Inflammatory macrophage treated with lipopolysaccharide for 4 hours (primary cell): ENCODE measurements around the gene OTOF.

ENCODE experiments used
- DNase-seq: peaks from one replicate; pipeline ENCODE4 v3.0.0-alpha.2; 2020

OTOF gene

GRCh38 chr2:26477911-26478253, at the start of gene OTOF:
TSS of gene OTOF (minus strand) at chr2:26478124.
- DNase-seq = no peak

GRCh38 chr2:26526589-26526988, 48.7 kb upstream of the OTOF start:
- DNase-seq = no peak

DNA sequence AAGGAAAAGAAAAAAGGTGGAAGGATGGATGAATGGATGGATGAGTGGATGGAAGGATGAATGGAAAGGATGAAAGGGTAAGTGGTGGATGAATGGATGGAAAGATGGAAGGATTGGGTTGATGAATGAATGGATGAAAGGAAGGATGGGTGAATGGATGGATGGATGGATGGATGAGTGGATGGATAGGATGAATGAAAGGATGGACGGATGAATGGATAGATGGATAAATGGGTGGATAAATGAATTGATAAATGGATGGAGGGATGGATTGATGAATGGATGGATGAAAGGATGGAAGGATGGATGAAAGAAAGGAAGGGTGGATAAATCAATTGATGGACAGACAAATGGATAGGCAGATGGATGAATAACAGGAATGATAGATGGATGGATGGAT, 48.2 kb upstream of the OTOF start:
- DNase-seq = no peak

DNA sequence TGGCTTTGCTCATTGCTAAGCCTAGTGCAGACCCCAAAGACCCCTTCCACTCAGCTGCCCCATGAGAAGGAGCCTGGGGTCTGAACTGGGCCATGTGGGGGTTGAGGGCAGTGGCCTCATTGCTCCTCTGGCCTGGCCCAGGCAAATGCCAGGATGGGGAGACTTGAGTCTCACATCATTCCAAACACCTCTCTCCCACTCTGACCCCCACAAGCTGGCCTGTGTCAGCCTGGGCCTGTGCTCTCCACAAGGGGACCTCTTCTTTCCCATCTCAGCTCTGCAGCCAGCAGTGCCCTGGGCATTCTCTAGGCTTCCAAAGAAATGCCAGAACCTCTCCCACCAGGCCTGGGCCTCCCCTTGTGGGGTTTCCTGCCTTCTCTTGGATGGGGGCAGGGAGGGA, 45.8 kb upstream of the OTOF start:
- no peak for DNase-seq

DNA sequence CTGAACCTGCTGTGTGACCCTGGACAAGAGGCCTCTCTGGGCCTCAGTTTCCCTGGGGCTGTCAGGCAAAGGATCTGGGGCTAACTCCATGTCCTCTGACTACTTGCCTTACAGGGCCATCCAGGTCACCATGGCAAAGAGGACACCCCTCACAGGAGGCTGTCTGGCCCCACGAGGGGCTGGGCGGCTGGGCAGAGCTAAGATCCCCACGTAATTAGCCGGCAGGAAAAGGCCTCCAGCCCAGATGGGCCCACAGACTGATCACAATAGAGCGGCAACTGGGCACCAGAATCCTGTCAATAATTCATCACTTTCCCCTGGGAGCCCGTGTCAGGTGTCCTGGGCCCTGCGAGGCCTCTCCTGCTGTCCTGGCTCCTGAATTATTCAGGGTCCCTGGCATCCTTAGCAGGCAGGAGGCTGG, 44.8 kb upstream of the OTOF start:
- DNase-seq = no peak

- DNase-seq = no peak
Measured at GRCh38 chr2:26522325-26522724, 44.4 kb upstream of the OTOF start.

GRCh38 chr2:26521913-26522180, 43.9 kb upstream of the OTOF start:
- DNase-seq = no peak

DNA sequence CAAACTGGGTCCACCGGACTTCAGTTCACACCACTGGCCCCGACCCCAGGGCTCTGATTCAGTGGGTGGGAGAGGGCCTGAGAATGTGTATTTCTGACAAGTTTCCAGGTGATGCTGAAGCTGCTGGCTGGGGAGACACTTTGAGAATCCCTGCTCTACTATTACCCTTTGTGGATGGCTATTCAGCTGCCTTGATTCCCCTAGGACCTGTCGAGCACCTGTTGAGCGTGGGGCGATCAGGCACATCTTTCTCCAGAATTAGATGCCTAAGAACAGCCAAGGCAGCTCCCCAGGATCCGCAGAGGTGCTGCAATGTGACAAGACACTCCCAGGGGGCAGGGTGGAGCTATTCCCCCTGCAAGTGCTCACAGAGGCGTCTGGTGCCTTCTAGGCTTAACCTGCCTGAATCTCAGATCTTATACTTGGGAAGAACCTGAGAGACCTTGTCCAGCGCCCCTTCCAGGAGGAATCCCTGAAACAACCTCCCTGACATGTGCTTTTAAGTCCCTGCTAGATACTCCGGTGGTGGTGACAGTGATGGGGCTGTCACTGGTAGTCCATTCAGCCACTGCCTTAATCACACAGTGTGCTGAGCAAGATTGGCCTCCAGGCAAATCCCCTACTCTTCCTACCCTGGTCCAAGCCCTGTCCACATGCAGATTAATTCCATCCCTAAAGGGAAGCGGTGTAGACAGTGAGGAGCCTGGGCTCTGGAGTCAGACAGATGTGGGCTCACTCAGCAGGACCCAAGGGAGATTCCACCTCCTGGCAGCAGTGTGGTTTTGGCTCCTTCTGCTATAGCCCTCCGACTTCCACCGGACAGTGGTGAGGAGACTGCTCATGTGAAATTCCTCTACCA, 43.4 kb upstream of the OTOF start:
- no peak for DNase-seq

DNA sequence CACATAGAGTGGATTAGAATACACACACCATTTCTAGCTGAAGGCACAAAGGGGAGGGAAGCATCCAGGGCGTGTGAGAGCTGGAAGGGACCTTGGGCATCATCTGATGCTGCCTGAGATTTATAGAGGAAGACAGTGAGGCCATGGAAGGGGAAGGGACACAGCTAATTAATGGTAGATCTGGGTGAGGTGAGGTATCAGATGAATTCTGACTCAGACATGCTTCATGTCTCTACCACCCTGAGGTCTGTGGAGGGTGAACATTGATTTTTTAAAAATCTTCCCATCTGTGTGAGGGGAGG, 42.2 kb upstream of the OTOF start:
- no peak for DNase-seq

DNA sequence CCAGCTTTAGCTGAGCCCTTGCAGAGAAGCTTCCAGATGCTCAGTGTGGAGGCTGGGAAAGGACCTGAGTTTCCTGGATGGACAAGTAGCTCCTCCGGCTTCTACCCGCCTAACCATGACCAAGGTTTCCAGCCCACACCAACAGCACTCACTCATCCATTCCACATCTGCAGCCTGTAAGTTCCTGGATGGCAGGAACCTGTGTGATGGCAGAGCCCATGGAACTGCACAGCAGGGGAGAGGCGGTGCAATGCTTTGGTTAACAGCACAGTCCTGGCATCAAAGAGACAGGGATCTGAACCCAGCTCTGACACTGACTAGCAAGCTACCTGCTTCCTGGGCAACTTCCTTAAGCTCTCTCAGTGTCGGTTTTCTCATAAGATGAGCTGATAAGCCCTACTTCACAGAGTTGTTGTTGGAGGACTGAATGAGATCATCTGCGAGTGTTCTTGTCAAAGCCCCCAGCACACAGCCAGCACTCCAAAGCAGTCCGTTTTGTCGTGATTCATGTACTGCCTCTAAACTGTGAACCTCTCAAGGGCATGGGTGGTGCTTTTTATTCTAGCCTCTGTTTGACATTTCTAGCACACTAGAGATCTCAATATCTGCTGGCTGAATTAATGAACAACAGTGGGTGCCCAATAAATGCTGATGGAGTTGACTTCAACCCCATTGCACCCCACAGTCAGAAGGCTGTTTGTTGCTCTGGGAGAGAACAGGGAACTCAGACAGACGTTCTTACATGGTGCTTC, 41.6 kb upstream of the OTOF start:
- no peak for DNase-seq

DNA sequence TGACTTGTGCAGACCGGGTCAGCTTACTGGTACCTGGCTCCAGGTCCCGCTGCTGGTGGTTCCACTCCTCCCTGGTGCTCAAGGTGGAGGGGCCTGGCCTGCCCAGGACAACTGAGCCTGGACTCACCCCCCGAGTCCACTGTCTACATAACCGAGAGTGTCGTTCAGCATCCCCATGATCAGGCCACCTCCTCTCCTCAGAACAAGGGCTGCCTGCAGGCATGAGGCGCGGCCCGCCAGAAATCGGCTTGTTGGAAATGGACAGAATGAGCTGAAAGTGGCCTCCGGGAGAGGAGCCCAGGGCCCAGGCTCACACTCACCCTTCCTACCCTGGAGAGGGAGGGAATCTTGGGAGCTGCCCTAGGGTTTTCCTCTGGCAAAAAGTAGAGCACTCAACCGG, 38.9 kb upstream of the OTOF start:
- DNase-seq = no peak

- DNase-seq = no peak
Measured at GRCh38 chr2:26516246-26516645, 38.3 kb upstream of the OTOF start.

- no peak for DNase-seq
Measured at GRCh38 chr2:26515771-26516170, 37.8 kb upstream of the OTOF start.

DNA sequence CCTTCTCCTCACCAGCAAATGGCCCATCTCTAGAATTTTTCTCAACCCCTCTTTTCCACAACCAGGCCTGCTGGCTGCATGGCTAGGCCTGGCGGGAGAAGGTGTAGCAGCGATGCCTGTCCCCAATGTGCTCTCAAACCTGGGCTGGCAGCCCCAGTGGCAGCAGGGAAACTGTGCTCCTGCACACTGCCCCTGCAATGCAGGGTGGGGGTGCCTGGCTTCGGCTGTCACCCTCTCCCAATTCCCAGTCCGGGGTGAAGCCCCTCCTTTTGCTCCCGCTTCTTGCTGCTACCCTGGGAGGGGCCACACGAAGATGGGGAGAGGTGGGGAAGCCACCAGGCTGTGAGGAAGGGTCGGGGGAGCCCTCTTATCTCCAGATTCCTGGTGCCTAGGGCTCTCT, 36.1 kb upstream of the OTOF start:
- DNase-seq = no peak

GRCh38 chr2:26513261-26513660, 35.3 kb upstream of the OTOF start:
- no peak for DNase-seq

- DNase-seq = no peak
Measured at GRCh38 chr2:26511466-26511865, 33.5 kb upstream of the OTOF start.

GRCh38 chr2:26510344-26510973, 32.5 kb upstream of the OTOF start:
- DNase-seq = no peak

DNA sequence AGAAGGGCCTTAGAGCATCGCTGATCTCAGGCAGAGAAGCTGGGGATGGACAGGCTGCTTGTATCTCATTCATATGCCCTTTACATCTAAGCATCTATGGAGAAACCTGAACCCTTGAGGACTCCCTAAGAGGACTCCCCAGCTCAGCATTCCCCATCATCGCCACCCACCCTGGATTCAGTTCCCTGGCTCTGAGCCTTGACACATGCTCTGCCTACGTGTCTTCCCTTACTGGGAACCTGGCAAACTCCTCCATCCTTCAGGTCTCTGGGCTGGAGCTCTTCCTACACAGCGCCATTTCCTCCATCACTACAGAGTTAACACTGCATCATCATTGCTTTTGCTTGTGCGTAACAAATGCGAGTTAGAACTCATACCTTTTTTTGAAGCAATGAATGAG, 31.2 kb upstream of the OTOF start:
- DNase-seq = no peak

DNA sequence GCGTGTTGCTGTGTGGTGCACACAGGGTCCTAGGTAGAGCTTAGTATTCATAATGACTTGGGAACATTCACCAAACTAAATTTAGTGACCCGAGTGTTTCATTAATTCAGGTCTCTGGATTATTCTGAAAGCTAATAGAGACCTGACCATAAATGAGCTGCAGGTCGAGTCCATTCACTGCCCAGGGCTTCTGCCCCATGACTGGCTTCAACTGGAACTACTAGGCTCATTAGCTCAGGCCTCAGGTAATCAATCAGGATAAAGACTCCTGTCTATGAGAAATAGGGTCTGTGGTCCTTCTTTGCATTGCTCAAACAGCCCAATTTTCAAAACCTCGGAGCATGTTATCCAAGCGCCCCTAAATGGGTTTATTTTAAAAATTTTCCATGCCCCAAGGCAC, 30.0 kb upstream of the OTOF start:
- no peak for DNase-seq

GRCh38 chr2:26507088-26507487, 29.2 kb upstream of the OTOF start:
- DNase-seq = no peak

DNA sequence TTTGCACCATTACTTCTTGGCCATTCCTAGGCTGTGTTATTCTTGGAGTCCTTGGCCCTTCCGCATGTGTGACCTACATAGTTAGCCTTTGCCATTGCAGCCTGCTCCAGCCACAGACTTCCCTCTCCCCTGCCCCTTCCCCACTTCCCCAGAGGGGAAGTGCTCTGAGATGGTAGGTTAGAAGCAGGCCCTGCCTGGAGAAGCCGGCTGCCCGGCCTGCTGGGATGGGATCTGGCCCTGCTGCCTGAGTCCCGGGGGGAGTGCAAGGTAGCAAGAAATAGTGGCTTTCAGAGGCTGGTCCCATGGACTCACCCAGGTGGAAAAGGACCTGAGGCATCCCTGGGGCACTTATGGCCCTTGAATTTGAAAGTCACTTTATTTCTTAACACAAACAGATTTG, 28.4 kb upstream of the OTOF start:
- DNase-seq = no peak

- DNase-seq = no peak
Measured at GRCh38 chr2:26504002-26504401, 26.1 kb upstream of the OTOF start.

- DNase-seq = peak; percentile 90
Measured at GRCh38 chr2:26503231-26503880, 25.4 kb upstream of the OTOF start.

- no peak for DNase-seq
Measured at GRCh38 chr2:26500406-26500805, 22.5 kb upstream of the OTOF start.
